HFF-Myc (cell line): ENCODE data around the gene CCDC157.
A peak's percentile ranks its signal among the peaks of the same experiment; 100 is the strongest.

Experiments
- DNase-seq: peaks from one replicate; pipeline ENCODE4 v3.0.0-alpha.2; 2011; ENCODE audit warnings: low read depth; ENCODE audit errors: extremely low read depth
- H3K4me3 ChIP-seq: replicated peaks from 2 replicates; pipeline ENCODE4 v1.5.1; 2011; ENCODE audit warnings: low read depth, mild to moderate bottlenecking, control low read depth, low read length
- CTCF ChIP-seq: IDR thresholded peaks from 2 replicates; pipeline ENCODE4 v1.5.1; 2012; ENCODE audit warnings: mild to moderate bottlenecking, low read depth, low read length, control low read depth; ENCODE audit errors: missing control alignments

CCDC157 gene

GRCh38 chr22:30386960-30387827, 30.4 kb downstream of the CCDC157 start, which contains the start of gene RNF215:
RNF215 (minus strand) TSS chr22:30387411; CDS start chr22:30387313, 98 bp downstream.
- H3K4me3 ChIP-seq: peak within 1 kb of the TSS; percentile 51
- peak; percentile 73 for TF ChIP-seq CTCF
- no peak for DNase-seq

GRCh38 chr22:30390974-30391691, 34.3 kb downstream of the CCDC157 start:
- no peak overlapping the region for H3K4me3 ChIP-seq
- peak; percentile 83 for TF ChIP-seq CTCF
- peak; percentile 31 for DNase-seq

- no peak overlapping the region for H3K4me3 ChIP-seq
- TF ChIP-seq CTCF: no peak
- DNase-seq: no peak
Measured at GRCh38 chr22:30392661-30393321, 36.0 kb downstream of the CCDC157 start.

- DNase-seq: no peak
- TF ChIP-seq CTCF: no peak
- H3K4me3 ChIP-seq: no peak overlapping the region
Measured at GRCh38 chr22:30393322-30393680, 36.5 kb downstream of the CCDC157 start.

- no peak for DNase-seq
- H3K4me3 ChIP-seq: no peak overlapping the region
- TF ChIP-seq CTCF: no peak
Measured at GRCh38 chr22:30393885-30394284, 37.1 kb downstream of the CCDC157 start.

GRCh38 chr22:30396871-30397655, 40.3 kb downstream of the CCDC157 start, which contains the start of gene SEC14L2:
SEC14L2 (plus strand) TSS chr22:30397018; CDS start chr22:30397117, 99 bp downstream.
- no peak for DNase-seq
- peak within 1 kb of the TSS; percentile 60 for H3K4me3 ChIP-seq

More at GRCh38 chr22:30396871-30397655, 40.3 kb downstream of the CCDC157 start, which contains the start of gene SEC14L2:
- TF ChIP-seq CTCF: no peak
